Smooth muscle cell (in vitro differentiated cells): ENCODE results near the gene ADAM8. TPM values are rescaled to one million over a fixed set of nuclear protein-coding genes. Genes with fewer than 3 reads are reported as not detected.

Experiments used
- DNase-seq: peaks from one replicate; lab custom pipeline; 2025; ENCODE audit not compliant: unreplicated experiment; lab: John Stamatoyannopoulos, UW
- H2AFZ ChIP-seq: fragments of 200-600 bp; sonication (generic); 2 replicates; pipeline ENCODE4 v1.6.0; 2016; ENCODE audit warnings: antibody characterized with exemption, low read depth, mild to moderate bottlenecking
- H3F3A ChIP-seq: fragments of 200-600 bp; sonication (generic); 2 replicates; pipeline ENCODE4 v1.6.0; 2017; ENCODE audit warnings: antibody characterized with exemption, low read depth
- H3K27ac ChIP-seq: fragments of 200-600 bp; sonication (generic); 2 replicates; pipeline ENCODE4 v1.5.1; 2016; ENCODE audit warnings: low read depth, mild to moderate bottlenecking
- H3K27me3 ChIP-seq: fragments of 200-600 bp; sonication (generic); 2 replicates; pipeline ENCODE4 v1.6.1; 2016; ENCODE audit warnings: low read depth, mild to moderate bottlenecking
- H3K36me3 ChIP-seq: fragments of 200-600 bp; sonication (generic); 2 replicates; pipeline ENCODE4 v1.5.1; 2016; ENCODE audit warnings: low read depth
- H3K4me1 ChIP-seq: fragments of 200-600 bp; sonication (generic); 2 replicates; pipeline ENCODE4 v1.5.1; 2016; ENCODE audit warnings: low read depth
- H3K4me2 ChIP-seq: fragments of 200-600 bp; sonication (generic); 2 replicates; pipeline ENCODE4 v1.6.0; 2016; ENCODE audit warnings: mild to moderate bottlenecking
- H3K4me3 ChIP-seq: fragments of 200-600 bp; sonication (generic); 2 replicates; pipeline ENCODE4 v1.5.1; 2016; ENCODE audit warnings: mild to moderate bottlenecking
- H3K79me2 ChIP-seq: fragments of 200-600 bp; sonication (generic); 2 replicates; pipeline ENCODE4 v1.6.0; 2016; ENCODE audit warnings: low read depth, mild to moderate bottlenecking
- H3K9ac ChIP-seq: fragments of 200-600 bp; sonication (generic); 2 replicates; pipeline ENCODE4 v1.6.0; 2016; ENCODE audit warnings: low read depth
- H3K9me3 ChIP-seq: fragments of 200-600 bp; sonication (generic); replicated peaks from 2 replicates; pipeline ENCODE4 v1.5.1; 2016; ENCODE audit warnings: low read depth
- H4K20me1 ChIP-seq: fragments of 200-600 bp; sonication (generic); 2 replicates; pipeline ENCODE4 v1.6.0; 2016; ENCODE audit warnings: low read depth
- WGBS: methylation state at CpG from one replicate; pipeline ENCODE4 v1.1.7; 2016; ENCODE audit warnings: low lambda C conversion rate; 5-methylcytosine and 5-hydroxymethylcytosine counted together
- polyA plus RNA-seq: library from polyadenylated mRNA; unstranded; fragments of >200 nt; fragmentation: Nextera tagmentation; extraction: Ambion mirVana; gene quantifications from 2 replicates; pipeline ENCODE4 v1.2.1, GENCODE V29; 2016
- total RNA-seq: library from RNA; depleted of rRNA; stranded (reverse); fragments of >200 nt; gene quantifications from 2 replicates; pipeline ENCODE4 v1.2.3, GENCODE V29; 2014
- TF ChIP-seq, protein P1 (sequence below): fragments of 200-600 bp; sonication (generic); IDR thresholded peaks from 2 replicates; pipeline ENCODE4 v1.5.1; 2017; ENCODE audit warnings: borderline replicate concordance, mild to moderate bottlenecking, antibody characterized with exemption; ENCODE audit not compliant: insufficient read depth, poor library complexity, severe bottlenecking

The ADAM8 gene
- total and polyA plus RNA-seq, 2 experiments from 2014 or later = 0.36 to 0.70 TPM

DNA sequence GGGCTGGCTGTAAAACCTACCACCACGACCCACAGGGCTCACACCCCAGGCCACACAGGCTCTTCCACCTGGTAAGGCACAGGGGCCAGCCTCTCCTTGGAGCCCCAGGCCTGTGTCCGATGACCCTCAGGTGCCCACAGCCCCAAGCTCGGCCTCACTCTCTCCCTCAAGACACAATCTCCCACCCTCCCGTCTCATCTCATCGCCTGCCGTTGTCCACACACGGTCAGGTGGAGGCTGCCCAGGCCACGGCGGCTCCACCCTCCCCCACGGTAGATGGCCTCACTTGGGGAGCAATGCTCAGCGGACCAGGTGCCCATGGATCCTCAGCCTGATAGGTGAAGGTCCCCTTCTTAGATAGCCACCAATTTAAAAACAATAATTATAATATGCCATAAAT is 55.3 kb downstream of the ADAM8 start:
- Histone ChIP-seq H3K4me2 (no peak overlapping the region), H3K36me3 (no peaks in the 10 kb centered on the region), H2AFZ (no peak overlapping the region), H3K27me3 (peaks cover 21% of the 10 kb centered on the region), H3K4me3 (no peak overlapping the region), H3K27ac (no peak overlapping the region), H3K9me3 (no peaks in the 10 kb centered on the region), H4K20me1 (no peaks in the 10 kb centered on the region), H3K79me2 (no peaks in the 10 kb centered on the region), H3K4me1 (no peaks in the 10 kb centered on the region), H3K9ac (no peak overlapping the region), H3F3A (no peaks in the 10 kb centered on the region)
- no peak for DNase-seq
- TF ChIP-seq, protein P1, sequence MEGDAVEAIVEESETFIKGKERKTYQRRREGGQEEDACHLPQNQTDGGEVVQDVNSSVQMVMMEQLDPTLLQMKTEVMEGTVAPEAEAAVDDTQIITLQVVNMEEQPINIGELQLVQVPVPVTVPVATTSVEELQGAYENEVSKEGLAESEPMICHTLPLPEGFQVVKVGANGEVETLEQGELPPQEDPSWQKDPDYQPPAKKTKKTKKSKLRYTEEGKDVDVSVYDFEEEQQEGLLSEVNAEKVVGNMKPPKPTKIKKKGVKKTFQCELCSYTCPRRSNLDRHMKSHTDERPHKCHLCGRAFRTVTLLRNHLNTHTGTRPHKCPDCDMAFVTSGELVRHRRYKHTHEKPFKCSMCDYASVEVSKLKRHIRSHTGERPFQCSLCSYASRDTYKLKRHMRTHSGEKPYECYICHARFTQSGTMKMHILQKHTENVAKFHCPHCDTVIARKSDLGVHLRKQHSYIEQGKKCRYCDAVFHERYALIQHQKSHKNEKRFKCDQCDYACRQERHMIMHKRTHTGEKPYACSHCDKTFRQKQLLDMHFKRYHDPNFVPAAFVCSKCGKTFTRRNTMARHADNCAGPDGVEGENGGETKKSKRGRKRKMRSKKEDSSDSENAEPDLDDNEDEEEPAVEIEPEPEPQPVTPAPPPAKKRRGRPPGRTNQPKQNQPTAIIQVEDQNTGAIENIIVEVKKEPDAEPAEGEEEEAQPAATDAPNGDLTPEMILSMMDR = no peak
- whole genome bisulfite sequencing = 96% methylated on average over 11 of the region's 11 CpGs

DNA sequence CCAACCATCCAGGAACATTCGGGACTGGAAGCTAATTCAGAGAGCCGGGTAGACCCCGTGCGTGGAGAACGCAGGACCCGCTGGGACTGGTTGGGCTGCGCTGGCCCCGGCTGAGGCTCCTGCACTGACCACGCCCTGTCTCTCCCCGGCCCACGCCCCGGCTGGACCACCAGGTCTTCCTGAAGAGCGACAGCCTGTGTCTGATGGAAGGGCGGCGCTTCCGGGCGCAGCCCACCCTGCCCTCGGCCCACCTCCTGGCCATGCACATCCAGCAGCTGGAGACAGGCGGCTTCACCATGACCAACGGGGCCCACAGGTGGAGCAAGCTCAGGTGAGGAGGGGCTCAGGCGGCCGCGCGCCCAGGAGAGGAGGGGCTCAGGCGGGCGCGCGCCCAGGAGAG is 56.9 kb downstream of the ADAM8 start:
- 25% methylated on average over 26 of the region's 28 CpGs for WGBS
- H3F3A ChIP-seq = no peaks in the 10 kb centered on the region
- H3K9me3 ChIP-seq = no peaks in the 10 kb centered on the region
- peaks cover 21% of the 10 kb centered on the region for H3K27me3 ChIP-seq
- no peaks in the 10 kb centered on the region for H3K79me2 ChIP-seq
- no peak overlapping the region for H3K9ac ChIP-seq
- H3K4me1 ChIP-seq = no peaks in the 10 kb centered on the region
- no peaks in the 10 kb centered on the region for H3K36me3 ChIP-seq
- TF ChIP-seq, protein P1 = no peak
- H4K20me1 ChIP-seq = no peaks in the 10 kb centered on the region
- H3K27ac ChIP-seq = no peak overlapping the region
- no peak overlapping the region for H3K4me2 ChIP-seq
- no peak for DNase-seq
- no peak overlapping the region for H3K4me3 ChIP-seq
- H2AFZ ChIP-seq = no peak overlapping the region

DNA sequence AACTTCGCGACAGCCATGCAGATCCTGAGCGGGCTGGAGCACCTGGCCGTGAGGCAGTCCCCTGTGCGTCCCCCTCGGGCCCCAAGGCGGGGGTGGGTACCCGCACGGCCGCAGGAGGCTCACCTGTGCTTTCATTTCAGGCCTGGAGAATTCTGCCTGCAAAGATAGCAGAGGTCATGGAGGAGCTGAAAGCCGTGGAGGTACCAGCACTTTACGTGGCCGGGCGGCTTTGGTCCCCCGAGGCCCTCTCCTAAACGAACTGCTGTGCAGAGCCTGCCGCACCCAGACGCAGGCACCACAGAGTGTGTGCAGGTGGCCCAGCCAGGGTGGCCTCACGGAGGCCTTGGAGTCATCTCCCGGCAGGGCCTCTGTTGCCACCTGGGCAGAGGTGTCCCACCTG is 57.8 kb downstream of the ADAM8 start:
- no peaks in the 10 kb centered on the region for H3K36me3 ChIP-seq
- H3K9ac ChIP-seq = no peak overlapping the region
- no peaks in the 10 kb centered on the region for H3K9me3 ChIP-seq
- H3K4me2 ChIP-seq = no peak overlapping the region
- no peaks in the 10 kb centered on the region for H4K20me1 ChIP-seq
- 91% methylated on average over 20 of the region's 20 CpGs for WGBS
- TF ChIP-seq, protein P1 = no peak
- H2AFZ ChIP-seq = no peak overlapping the region
- H3K27ac ChIP-seq = no peak overlapping the region
- no peak for DNase-seq
- H3K27me3 ChIP-seq = peaks cover 21% of the 10 kb centered on the region
- no peaks in the 10 kb centered on the region for H3K79me2 ChIP-seq
- H3F3A ChIP-seq = no peaks in the 10 kb centered on the region
- H3K4me3 ChIP-seq = no peak overlapping the region
- H3K4me1 ChIP-seq = no peaks in the 10 kb centered on the region

DNA sequence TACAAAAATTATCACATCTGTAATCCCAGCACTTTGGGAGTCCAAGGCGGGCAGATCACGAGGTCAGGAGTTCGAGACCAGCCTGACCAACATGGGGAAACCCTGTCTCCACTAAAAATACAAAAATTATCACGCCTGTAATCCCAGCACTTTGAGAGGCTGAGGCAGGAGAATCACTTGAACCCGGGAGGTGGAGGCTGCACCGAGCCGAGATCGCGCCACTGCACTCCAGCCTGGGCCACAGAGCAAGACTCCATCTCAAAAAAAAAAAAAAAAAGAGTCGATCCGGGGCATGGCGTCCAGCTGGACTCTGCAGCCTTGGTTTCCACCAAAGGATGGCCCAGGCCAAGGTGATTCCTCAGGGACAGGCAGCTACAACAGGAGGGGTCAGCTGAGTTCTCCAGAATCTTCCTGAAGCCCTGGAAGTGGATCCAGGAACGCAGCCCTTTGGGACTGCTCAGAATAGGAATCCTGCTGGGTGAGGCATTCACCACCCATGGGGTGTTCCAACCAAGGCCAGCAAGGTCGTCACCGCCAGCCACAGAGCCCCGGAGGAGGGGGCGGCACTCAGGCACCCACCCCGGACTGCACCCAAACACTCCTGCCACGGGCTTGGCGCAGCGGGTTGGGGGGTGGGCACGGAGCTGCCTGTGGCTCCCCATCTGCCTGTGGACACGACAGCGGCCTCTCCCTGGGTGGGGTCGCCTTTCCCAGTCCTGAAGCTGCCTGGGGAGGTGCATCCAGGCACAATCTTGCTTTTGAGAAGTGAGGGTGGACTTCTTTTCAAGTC is 58.7 kb downstream of the ADAM8 start:
- peaks cover 21% of the 10 kb centered on the region for H3K27me3 ChIP-seq
- H3K79me2 ChIP-seq = no peaks in the 10 kb centered on the region
- 94% methylated on average over 25 of the region's 25 CpGs for WGBS
- DNase-seq = no peak
- no peak overlapping the region for H2AFZ ChIP-seq
- H3K27ac ChIP-seq = no peak overlapping the region
- no peak overlapping the region for H3K4me3 ChIP-seq
- no peak overlapping the region for H3K4me2 ChIP-seq
- no peaks in the 10 kb centered on the region for H4K20me1 ChIP-seq
- H3F3A ChIP-seq = no peaks in the 10 kb centered on the region
- TF ChIP-seq, protein P1 = no peak
- no peaks in the 10 kb centered on the region for H3K9me3 ChIP-seq
- H3K4me1 ChIP-seq = no peaks in the 10 kb centered on the region
- H3K36me3 ChIP-seq = no peaks in the 10 kb centered on the region
- H3K9ac ChIP-seq = no peak overlapping the region
